GDM1 (cell line): ENCODE results near the gene ZNF519.

ENCODE experiments used
- DNase-seq: peaks from one replicate; lab custom pipeline; 2025; lab: John Stamatoyannopoulos, UW

Gene ZNF519

GRCh38 chr18:14098428-14098827 lies 33.8 kb downstream of the ZNF519 start:
- DNase-seq: no peak

DNA sequence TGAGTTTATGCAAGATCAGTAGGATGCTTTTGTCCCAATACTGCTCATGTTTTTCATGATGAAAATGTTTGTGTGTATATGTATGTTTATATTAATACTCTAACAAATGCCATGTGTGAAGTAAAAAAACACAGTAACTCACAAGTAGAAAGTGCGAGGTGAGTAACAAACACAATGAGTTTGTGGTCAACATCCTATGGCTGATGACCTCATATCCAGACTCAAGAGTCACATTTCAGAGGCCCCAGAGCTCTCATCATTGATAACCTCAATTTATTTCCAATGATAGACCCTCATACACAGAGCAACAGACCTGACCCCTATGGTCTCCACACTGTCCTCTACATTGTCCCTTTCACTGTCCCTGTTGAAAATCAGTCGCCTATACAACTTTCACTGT lies 34.5 kb downstream of the ZNF519 start:
- DNase-seq: no peak

- DNase-seq: no peak
Observed at GRCh38 chr18:14093307-14093915, 38.8 kb downstream of the ZNF519 start.

- DNase-seq: no peak
Observed at GRCh38 chr18:14092625-14093306, 39.5 kb downstream of the ZNF519 start.

DNA sequence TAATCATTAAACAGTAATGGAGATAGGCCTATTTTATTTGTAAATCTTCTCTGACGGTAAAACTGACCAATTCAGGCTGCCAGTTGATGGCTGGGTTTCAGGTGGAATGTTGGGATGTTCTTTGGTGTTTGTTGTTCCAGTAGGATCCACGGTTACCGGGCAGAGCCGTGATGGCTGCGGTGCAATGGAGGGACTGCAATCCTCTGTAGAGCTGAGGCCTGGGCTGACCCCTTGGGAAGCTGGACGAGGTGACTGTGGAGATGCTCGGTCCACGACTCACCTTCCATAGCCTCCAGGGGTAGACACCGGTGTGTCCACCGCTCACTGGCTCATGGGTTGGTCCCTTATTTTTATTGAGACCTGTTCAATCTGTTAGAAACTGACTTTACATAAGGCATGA lies 42.5 kb downstream of the ZNF519 start:
- DNase-seq: no peak

DNA sequence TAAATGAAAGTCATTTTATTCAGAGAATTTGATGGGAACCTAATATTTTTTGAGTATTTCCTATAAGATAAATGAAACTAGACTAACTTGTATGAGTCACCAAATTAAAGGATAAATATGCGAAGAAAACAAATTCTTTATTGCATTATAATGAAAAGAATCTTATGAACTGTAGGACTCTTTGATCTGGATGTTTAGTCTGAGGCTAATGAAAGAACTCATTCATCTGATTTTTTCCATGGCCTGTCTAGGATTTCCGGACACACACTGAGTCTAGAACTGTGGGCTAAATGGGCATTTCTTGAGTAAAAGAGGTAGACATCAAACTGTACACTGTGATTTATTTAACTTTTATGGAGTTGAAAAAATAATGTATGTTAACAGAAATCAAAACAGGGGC lies 43.0 kb downstream of the ZNF519 start:
- no peak for DNase-seq

- DNase-seq: no peak
Observed at GRCh38 chr18:14086458-14087231, 45.6 kb downstream of the ZNF519 start.

GRCh38 chr18:14085770-14086457 lies 46.3 kb downstream of the ZNF519 start:
- DNase-seq: no peak

DNA sequence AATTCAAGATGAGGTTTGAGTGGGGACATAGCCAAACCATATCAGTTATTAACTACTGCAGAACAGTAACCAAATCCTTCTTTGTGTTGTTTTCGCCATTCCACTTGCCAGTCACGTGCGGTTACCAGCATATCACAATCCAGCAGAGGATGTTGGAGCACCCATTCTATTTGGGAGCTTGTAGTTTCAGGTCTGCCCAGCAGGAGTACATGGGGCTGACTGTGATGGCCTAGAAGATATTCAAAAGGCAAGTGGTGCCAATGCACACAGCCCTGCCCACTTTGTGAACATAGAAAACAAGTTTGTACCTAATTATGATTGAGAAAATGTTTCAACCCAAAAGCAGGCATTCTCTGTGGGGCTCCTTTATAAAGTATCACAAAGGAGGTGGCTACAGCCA lies 57.0 kb downstream of the ZNF519 start:
- DNase-seq: no peak

DNA sequence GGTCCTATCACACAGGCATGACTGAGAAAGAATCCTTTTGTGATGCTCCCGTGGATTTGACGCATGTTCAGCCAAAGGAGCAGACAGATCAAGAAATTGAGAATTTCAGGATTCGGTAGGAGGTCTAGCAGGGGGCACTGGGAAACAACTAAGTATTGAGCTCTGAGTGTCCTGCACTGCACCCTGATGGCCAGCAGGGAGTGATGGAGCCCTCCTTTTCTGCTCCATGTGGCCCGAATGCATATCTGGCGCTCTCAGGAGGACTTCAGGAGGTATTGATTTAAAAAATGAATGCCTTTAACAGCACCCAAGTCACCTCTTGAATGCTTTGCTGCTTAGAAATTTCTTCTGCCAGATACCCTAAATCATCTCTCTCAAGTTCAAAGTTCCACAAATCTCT lies 58.0 kb downstream of the ZNF519 start:
- DNase-seq: no peak

- no peak for DNase-seq
Observed at GRCh38 chr18:14053661-14054060, 78.6 kb downstream of the ZNF519 start.
